ENCODE measurements around the gene KCNH2.

KCNH2 gene

GRCh38 chr7:150957133-150958020 is 20.7 kb downstream of the KCNH2 start:
- FAIRE-seq: no peak

- no peak for FAIRE-seq
Observed at GRCh38 chr7:150956395-150957132, 21.6 kb downstream of the KCNH2 start.

- no peak for FAIRE-seq
Observed at GRCh38 chr7:150955519-150956394, 22.4 kb downstream of the KCNH2 start.

- no peak for FAIRE-seq
Observed at GRCh38 chr7:150954986-150955518, 23.1 kb downstream of the KCNH2 start.

- FAIRE-seq: no peak
Observed at GRCh38 chr7:150954201-150954985, 23.7 kb downstream of the KCNH2 start.

- FAIRE-seq: no peak
Observed at GRCh38 chr7:150953061-150953997, 24.8 kb downstream of the KCNH2 start.

- FAIRE-seq: no peak
Observed at GRCh38 chr7:150952331-150953050, 25.6 kb downstream of the KCNH2 start.

GRCh38 chr7:150951521-150951920 is 26.6 kb downstream of the KCNH2 start:
- FAIRE-seq: no peak

GRCh38 chr7:150951181-150951520 is 27.0 kb downstream of the KCNH2 start:
- no peak for FAIRE-seq

GRCh38 chr7:150950496-150951180 is 27.5 kb downstream of the KCNH2 start:
- no peak for FAIRE-seq

GRCh38 chr7:150949971-150950491 is 28.1 kb downstream of the KCNH2 start:
- FAIRE-seq: no peak

- FAIRE-seq: no peak
Observed at GRCh38 chr7:150949564-150949963, 28.6 kb downstream of the KCNH2 start.

- no peak for FAIRE-seq
Observed at GRCh38 chr7:150948791-150949251, 29.3 kb downstream of the KCNH2 start.

GRCh38 chr7:150947761-150948651 is 30.1 kb downstream of the KCNH2 start:
- FAIRE-seq: no peak

GRCh38 chr7:150947241-150947745 is 30.8 kb downstream of the KCNH2 start:
- FAIRE-seq: no peak

- FAIRE-seq: no peak
Observed at GRCh38 chr7:150946421-150947240, 31.5 kb downstream of the KCNH2 start.

GRCh38 chr7:150945853-150946420 is 32.2 kb downstream of the KCNH2 start:
- no peak for FAIRE-seq

All from islet of Langerhans (tissue), 1 donor.